A549 (cell line): ENCODE measurements around the gene PRKG1. TPM values are rescaled to one million over a fixed set of nuclear protein-coding genes. Genes with fewer than 3 reads are reported as not detected.

ENCODE experiments used
- ATAC-seq, 2 experiments: fragments of 200-7000 bp in 1 of 2; fragments of >200 bp in 1 of 2; cut with Nextera tagmentation in 1 of 2; cut with Tn5 transposase in 1 of 2; 3 replicates each; pipeline versions ENCODE4 v1.8.0 to v1.9.1; 2018 to 2020; ENCODE audit warnings: mild to moderate bottlenecking in 1 of 2, moderate library complexity in 1 of 2
- CTCF ChIA-PET: fragments of 300-600 bp; sonication (Branson Sonifier 250); formaldehyde crosslinking; extraction: SDS; loops from one replicate; lab custom pipeline; 2021; ENCODE audit warnings: antibody characterized with exemption, inconsistent platforms; lab: Yijun Ruan, JAX
- POLR2A ChIA-PET: fragments of 350-600 bp; formaldehyde crosslinking; extraction: SDS; loops from one replicate; lab custom pipeline; 2021; ENCODE audit warnings: antibody characterized with exemption, inconsistent platforms; lab: Yijun Ruan, JAX
- DNase-seq, 2 experiments: peaks; one replicate each; pipeline versions ENCODE4 v3.0.0 to v3.0.0-alpha.2; 2011 to 2016; ENCODE audit warnings: low read depth in 1 of 2, low spot score in 1 of 2
- FAIRE-seq: peaks from 2 replicates; lab custom pipeline; 2011; peaks lifted over from hg19 to GRCh38; lab: Jason Lieb, UNC
- H3K27ac ChIP-seq, 2 experiments: fragments of >200 bp; sonication (Bioruptor Twin); formaldehyde crosslinking; 3 replicates each; pipeline ENCODE4 v1.5.1; 2016 to 2017
- H3K4me1 ChIP-seq: fragments of >200 bp; sonication (Bioruptor Twin); formaldehyde crosslinking; 3 replicates; pipeline ENCODE4 v1.6.1; 2016
- H3K4me2 ChIP-seq: fragments of >200 bp; sonication (Bioruptor Twin); formaldehyde crosslinking; 3 replicates; pipeline ENCODE4 v1.6.1; 2016
- H3K4me3 ChIP-seq: fragments of >200 bp; sonication (Bioruptor Twin); formaldehyde crosslinking; 3 replicates; pipeline ENCODE4 v1.5.1; 2016
- H3K9me3 ChIP-seq: fragments of >200 bp; sonication (Bioruptor Twin); formaldehyde crosslinking; 3 replicates; pipeline ENCODE4 v1.6.1; 2016
- BHLHE40 ChIP-seq: IDR thresholded peaks from 2 replicates; pipeline ENCODE4 v1.6.1; 2012; ENCODE audit warnings: low read depth, low read length, inconsistent platforms
- CBX2 ChIP-seq: fragments of 200-600 bp; sonication (generic); IDR thresholded peaks from 2 replicates; pipeline ENCODE4 v1.6.1; 2016; ENCODE audit warnings: low read depth, mild to moderate bottlenecking, borderline replicate concordance
- CBX8 ChIP-seq: fragments of 200-600 bp; sonication (generic); IDR thresholded peaks from 2 replicates; pipeline ENCODE4 v1.6.1; 2016
- CEBPB ChIP-seq, 2 experiments: fragments of >200 bp in 1 of 2; sonication (Bioruptor Twin) in 1 of 2; formaldehyde crosslinking in 1 of 2; IDR thresholded peaks; 2 replicates each; pipeline ENCODE4 v1.6.1; 2012 to 2016
- EHF ChIP-seq: fragments of 250-450 bp; sonication (Bioruptor Pico); IDR thresholded peaks from 2 replicates; pipeline ENCODE4 v1.5.0; 2020; ENCODE audit warnings: mild to moderate bottlenecking
- EHMT2 ChIP-seq: fragments of 200-600 bp; sonication (generic); IDR thresholded peaks from 2 replicates; pipeline ENCODE4 v1.6.1; 2016; ENCODE audit warnings: antibody characterized with exemption, low read depth, mild to moderate bottlenecking, moderate library complexity
- ESRRA ChIP-seq: fragments of 150-350 bp; IDR thresholded peaks from 2 replicates; pipeline ENCODE4 v1.6.1; 2014; ENCODE audit warnings: mild to moderate bottlenecking, low read length, borderline replicate concordance
- FOSL2 ChIP-seq, 2 experiments: fragments of 450-650 bp in 1 of 2; fragments of >200 bp in 1 of 2; sonication (Bioruptor Twin) in 1 of 2; formaldehyde crosslinking; IDR thresholded peaks; 2 replicates each; pipeline versions ENCODE4 v1.5.0 to v1.6.1; 2016 to 2020; ENCODE audit warnings: mild to moderate bottlenecking in 1 of 2, moderate library complexity in 1 of 2
- FOXS1 ChIP-seq: fragments of 250-450 bp; sonication (Bioruptor Pico); IDR thresholded peaks from 2 replicates; pipeline ENCODE4 v1.5.0; 2020; ENCODE audit warnings: mild to moderate bottlenecking, moderate library complexity
- HDAC2 ChIP-seq: fragments of 200-600 bp; sonication (generic); IDR thresholded peaks from 2 replicates; pipeline ENCODE4 v1.6.1; 2016
- HEYL ChIP-seq: fragments of 250-450 bp; sonication (Bioruptor Pico); IDR thresholded peaks from 2 replicates; pipeline ENCODE4 v1.8.0; 2021; ENCODE audit warnings: mild to moderate bottlenecking, moderate library complexity
- HOXA7 ChIP-seq: fragments of 250-450 bp; sonication (Bioruptor Pico); IDR thresholded peaks from 2 replicates; pipeline ENCODE4 v1.5.0; 2020; ENCODE audit warnings: mild to moderate bottlenecking, moderate library complexity
- JUN ChIP-seq, 2 experiments: fragments of >200 bp; sonication (Bioruptor Twin); formaldehyde crosslinking; IDR thresholded peaks; 2 replicates in 1 of 2; 3 replicates in 1 of 2; pipeline ENCODE4 v1.6.1; 2016 to 2017
- JUNB ChIP-seq: fragments of >200 bp; sonication (Bioruptor Twin); formaldehyde crosslinking; IDR thresholded peaks from 2 replicates; pipeline ENCODE4 v1.6.1; 2016
- MYC ChIP-seq: IDR thresholded peaks from 2 replicates; pipeline ENCODE4 v1.6.1; 2012; ENCODE audit warnings: mild to moderate bottlenecking, inconsistent platforms, low read length, improper control_type of control experiment, borderline replicate concordance
- NPAS2 ChIP-seq: fragments of 250-450 bp; sonication (Bioruptor Pico); IDR thresholded peaks from 2 replicates; pipeline ENCODE4 v1.8.0; 2022; ENCODE audit warnings: mild to moderate bottlenecking, moderate library complexity, borderline replicate concordance
- PHF8 ChIP-seq: fragments of 200-600 bp; sonication (generic); IDR thresholded peaks from 2 replicates; pipeline ENCODE4 v1.6.1; 2016; ENCODE audit warnings: low read depth, mild to moderate bottlenecking, antibody characterized with exemption, moderate library complexity, borderline replicate concordance
- RARB ChIP-seq: fragments of 250-450 bp; sonication (Bioruptor Pico); IDR thresholded peaks from 2 replicates; pipeline ENCODE4 v1.8.0; 2021; ENCODE audit warnings: mild to moderate bottlenecking, moderate library complexity
- TFCP2L1 ChIP-seq: fragments of 250-450 bp; sonication (Bioruptor Pico); IDR thresholded peaks from 2 replicates; pipeline ENCODE4 v1.5.0; 2021; ENCODE audit warnings: mild to moderate bottlenecking
- TP53 ChIP-seq: fragments of 250-450 bp; sonication (Bioruptor Pico); IDR thresholded peaks from 2 replicates; pipeline ENCODE4 v1.5.0; 2021; ENCODE audit warnings: mild to moderate bottlenecking, moderate library complexity
- ZC3H11A ChIP-seq: fragments of 450-650 bp; IDR thresholded peaks from 2 replicates; pipeline ENCODE4 v1.6.1; 2014; ENCODE audit warnings: antibody characterized with exemption, mild to moderate bottlenecking
- ZSCAN20 ChIP-seq: fragments of 250-450 bp; sonication (Bioruptor Pico); IDR thresholded peaks from 2 replicates; pipeline ENCODE4 v1.8.0; 2022; ENCODE audit warnings: mild to moderate bottlenecking, moderate library complexity
- WGBS: methylation state at CpG from one replicate; pipeline ENCODE4 v1.1.6; 2017; ENCODE audit errors: missing lambda C conversion rate; 5-methylcytosine and 5-hydroxymethylcytosine counted together
- polyA plus RNA-seq, 4 experiments: library from polyadenylated mRNA; depleted of rRNA in 3 of 4; stranded (reverse); fragments of >200 nt; fragmentation: RNase III in 1 of 4; extraction: RNeasy Plus Mini Kit Qiagen cat#74134 plus additional on column Dnase treatment in 1 of 4; gene quantifications; 2 replicates in 3 of 4; 3 replicates in 1 of 4; pipeline ENCODE4 v1.2.3, GENCODE V29; 2011 to 2017
- TF ChIP-seq, protein P1 (sequence below): fragments of 200-600 bp; sonication (generic); IDR thresholded peaks from 2 replicates; pipeline ENCODE4 v1.6.1; 2016; ENCODE audit warnings: antibody characterized with exemption, mild to moderate bottlenecking, moderate library complexity
- TF ChIP-seq, protein P2 (sequence below): fragments of >200 bp; sonication (Bioruptor Twin); formaldehyde crosslinking; IDR thresholded peaks from 3 replicates; pipeline ENCODE4 v1.6.1; 2016
- TF ChIP-seq, protein P3 (sequence below): IDR thresholded peaks from 2 replicates; pipeline ENCODE4 v1.6.1; 2012; ENCODE audit warnings: low read depth, borderline replicate concordance
- TF ChIP-seq, protein P4 (sequence below): fragments of >200 bp; sonication (Bioruptor Twin); formaldehyde crosslinking; IDR thresholded peaks from 2 replicates; pipeline ENCODE4 v1.6.1; 2016
- TF ChIP-seq, protein P5 (sequence below): fragments of 450-650 bp; IDR thresholded peaks from 2 replicates; pipeline ENCODE4 v1.6.1; 2014; ENCODE audit warnings: antibody characterized with exemption
- TF ChIP-seq, protein P6 (sequence below): fragments of 250-450 bp; sonication (Bioruptor Pico); IDR thresholded peaks from 2 replicates; pipeline ENCODE4 v1.5.0; 2021; ENCODE audit warnings: mild to moderate bottlenecking, moderate library complexity, borderline replicate concordance

The PRKG1 gene
- polyA plus RNA-seq, 2 of the 4 experiments (the other 2 are of a cell fraction): not detected

DNA sequence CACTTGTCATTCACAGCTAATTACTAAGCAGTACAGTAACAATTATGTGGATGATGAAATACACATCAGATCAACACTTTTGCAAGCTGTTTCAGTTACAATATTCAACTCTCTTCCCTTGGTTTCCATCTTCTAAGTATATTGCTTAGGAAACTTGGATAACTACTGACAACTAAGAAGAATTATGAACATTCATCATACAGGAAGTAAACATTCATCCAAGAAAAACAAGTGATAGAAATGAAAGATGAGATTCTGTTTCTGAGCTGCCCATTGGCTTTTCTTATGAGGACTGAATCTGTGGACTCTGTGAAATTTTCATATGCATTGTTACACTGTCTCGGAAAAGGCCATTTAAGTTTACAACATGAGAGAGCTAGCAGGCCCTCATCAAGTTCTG is 240.2 kb downstream of the PRKG1 start (continued):
- TF ChIP-seq, protein P1, sequence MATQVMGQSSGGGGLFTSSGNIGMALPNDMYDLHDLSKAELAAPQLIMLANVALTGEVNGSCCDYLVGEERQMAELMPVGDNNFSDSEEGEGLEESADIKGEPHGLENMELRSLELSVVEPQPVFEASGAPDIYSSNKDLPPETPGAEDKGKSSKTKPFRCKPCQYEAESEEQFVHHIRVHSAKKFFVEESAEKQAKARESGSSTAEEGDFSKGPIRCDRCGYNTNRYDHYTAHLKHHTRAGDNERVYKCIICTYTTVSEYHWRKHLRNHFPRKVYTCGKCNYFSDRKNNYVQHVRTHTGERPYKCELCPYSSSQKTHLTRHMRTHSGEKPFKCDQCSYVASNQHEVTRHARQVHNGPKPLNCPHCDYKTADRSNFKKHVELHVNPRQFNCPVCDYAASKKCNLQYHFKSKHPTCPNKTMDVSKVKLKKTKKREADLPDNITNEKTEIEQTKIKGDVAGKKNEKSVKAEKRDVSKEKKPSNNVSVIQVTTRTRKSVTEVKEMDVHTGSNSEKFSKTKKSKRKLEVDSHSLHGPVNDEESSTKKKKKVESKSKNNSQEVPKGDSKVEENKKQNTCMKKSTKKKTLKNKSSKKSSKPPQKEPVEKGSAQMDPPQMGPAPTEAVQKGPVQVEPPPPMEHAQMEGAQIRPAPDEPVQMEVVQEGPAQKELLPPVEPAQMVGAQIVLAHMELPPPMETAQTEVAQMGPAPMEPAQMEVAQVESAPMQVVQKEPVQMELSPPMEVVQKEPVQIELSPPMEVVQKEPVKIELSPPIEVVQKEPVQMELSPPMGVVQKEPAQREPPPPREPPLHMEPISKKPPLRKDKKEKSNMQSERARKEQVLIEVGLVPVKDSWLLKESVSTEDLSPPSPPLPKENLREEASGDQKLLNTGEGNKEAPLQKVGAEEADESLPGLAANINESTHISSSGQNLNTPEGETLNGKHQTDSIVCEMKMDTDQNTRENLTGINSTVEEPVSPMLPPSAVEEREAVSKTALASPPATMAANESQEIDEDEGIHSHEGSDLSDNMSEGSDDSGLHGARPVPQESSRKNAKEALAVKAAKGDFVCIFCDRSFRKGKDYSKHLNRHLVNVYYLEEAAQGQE: no peak
- TF ChIP-seq FOXS1 (CRISPR knock-in tag) (no peak), ZSCAN20 (CRISPR knock-in tag) (no peak)

DNA sequence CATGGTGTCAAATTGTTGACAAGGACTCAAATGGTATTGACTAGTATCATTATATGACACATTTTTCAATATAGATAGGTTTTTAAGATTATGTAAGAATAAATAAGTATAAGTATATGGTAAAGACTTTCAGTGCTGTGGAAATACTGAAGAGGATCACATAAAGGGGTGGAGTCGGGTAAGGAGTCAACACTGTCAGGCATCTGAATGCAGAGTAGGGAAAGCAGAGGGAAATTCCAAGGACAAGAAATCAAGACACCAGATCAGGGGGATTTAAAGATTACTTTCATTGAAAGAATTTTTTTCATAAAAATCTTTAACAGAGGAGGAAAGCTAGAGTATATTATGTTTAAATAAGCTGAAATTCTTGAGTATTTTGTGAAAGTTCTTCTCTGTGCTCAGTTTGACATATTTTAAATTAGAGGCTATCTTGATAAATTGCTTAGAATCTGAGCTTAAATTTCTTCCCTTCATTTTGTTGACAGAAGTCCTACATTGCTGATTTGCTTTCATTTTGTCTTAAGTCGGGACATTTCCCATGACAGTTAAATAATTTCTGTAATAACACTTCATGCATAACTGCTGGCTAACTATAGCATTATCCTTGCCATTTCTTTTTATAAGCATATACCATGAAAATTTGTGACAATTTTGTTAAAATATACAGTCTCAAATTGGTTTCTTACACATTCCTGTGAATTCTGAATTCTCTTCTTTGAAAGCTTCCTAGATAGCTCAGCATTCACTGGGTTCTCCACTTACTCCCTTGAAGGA is 244.3 kb downstream of the PRKG1 start:
- H3K27ac ChIP-seq: no peak overlapping the region
- POLR2A ChIA-PET: no interaction called here
- TF ChIP-seq TP53 (CRISPR knock-in tag) (no peak), BHLHE40 (no peak), EHF (CRISPR knock-in tag) (no peak), HEYL (CRISPR knock-in tag) (no peak), FOXS1 (CRISPR knock-in tag) (no peak), JUN (IDR thresholded peaks at IDR 0.05) (no peak), TFCP2L1 (CRISPR knock-in tag) (no peak), CEBPB (IDR thresholded peaks at IDR 0.05) (no peak), ZC3H11A (no peak), HDAC2 (no peak), NPAS2 (CRISPR knock-in tag) (no peak), PHF8 (no peak)
- 0% methylated on average over 2 of the region's 2 CpGs for WGBS
- CTCF ChIA-PET: no interaction called here
- no peak overlapping the region for H3K4me3 ChIP-seq
- DNase-seq: no peak
- FAIRE-seq: no peak
- ATAC-seq: no peak
- no peak overlapping the region for H3K4me2 ChIP-seq
- H3K4me1 ChIP-seq: no peaks in the 10 kb centered on the region
- no peaks in the 10 kb centered on the region for H3K9me3 ChIP-seq

DNA sequence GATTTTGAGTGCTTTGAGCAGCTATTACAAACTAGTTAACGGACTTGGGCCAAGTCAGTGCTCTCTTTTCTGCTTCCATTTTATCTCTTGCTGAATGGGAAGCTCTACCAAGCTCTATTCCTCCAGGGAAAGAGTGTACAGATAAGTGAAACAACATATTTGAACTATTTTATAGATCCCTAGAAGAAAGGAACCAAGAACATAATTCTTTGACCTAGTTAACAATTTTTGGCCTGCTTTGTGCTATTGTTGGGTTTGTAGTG is 244.8 kb downstream of the PRKG1 start:
- FAIRE-seq: no peak
- no peak for DNase-seq
- no peak overlapping the region for H3K4me2 ChIP-seq
- no peak overlapping the region for H3K27ac ChIP-seq
- no peak overlapping the region for H3K4me3 ChIP-seq
- WGBS: 0% methylated on average over 1 of the region's 1 CpG
- ChIA-PET CTCF (no interaction called here), POLR2A (no interaction called here)
- no peaks in the 10 kb centered on the region for H3K4me1 ChIP-seq
- H3K9me3 ChIP-seq: no peaks in the 10 kb centered on the region
- TF ChIP-seq FOSL2 (IDR thresholded peaks at IDR 0.05) (no peak), FOSL2 (CRISPR knock-in tag; IDR thresholded peaks at IDR 0.05) (no peak), CBX2 (no peak), MYC (no peak), CEBPB (IDR thresholded peaks at IDR 0.05) (no peak), EHMT2 (no peak), RARB (CRISPR knock-in tag) (no peak), ESRRA (no peak), BHLHE40 (no peak), HOXA7 (CRISPR knock-in tag) (no peak), CBX8 (no peak), FOXS1 (CRISPR knock-in tag) (no peak), JUNB (no peak)
- TF ChIP-seq, protein P2, sequence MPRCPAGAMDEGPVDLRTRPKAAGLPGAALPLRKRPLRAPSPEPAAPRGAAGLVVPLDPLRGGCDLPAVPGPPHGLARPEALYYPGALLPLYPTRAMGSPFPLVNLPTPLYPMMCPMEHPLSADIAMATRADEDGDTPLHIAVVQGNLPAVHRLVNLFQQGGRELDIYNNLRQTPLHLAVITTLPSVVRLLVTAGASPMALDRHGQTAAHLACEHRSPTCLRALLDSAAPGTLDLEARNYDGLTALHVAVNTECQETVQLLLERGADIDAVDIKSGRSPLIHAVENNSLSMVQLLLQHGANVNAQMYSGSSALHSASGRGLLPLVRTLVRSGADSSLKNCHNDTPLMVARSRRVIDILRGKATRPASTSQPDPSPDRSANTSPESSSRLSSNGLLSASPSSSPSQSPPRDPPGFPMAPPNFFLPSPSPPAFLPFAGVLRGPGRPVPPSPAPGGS: no peak
- TF ChIP-seq, protein P3, sequence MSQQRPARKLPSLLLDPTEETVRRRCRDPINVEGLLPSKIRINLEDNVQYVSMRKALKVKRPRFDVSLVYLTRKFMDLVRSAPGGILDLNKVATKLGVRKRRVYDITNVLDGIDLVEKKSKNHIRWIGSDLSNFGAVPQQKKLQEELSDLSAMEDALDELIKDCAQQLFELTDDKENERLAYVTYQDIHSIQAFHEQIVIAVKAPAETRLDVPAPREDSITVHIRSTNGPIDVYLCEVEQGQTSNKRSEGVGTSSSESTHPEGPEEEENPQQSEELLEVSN: no peak
- TF ChIP-seq, protein P4, sequence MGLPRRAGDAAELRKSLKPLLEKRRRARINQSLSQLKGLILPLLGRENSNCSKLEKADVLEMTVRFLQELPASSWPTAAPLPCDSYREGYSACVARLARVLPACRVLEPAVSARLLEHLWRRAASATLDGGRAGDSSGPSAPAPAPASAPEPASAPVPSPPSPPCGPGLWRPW: no peak
- TF ChIP-seq, protein P5, sequence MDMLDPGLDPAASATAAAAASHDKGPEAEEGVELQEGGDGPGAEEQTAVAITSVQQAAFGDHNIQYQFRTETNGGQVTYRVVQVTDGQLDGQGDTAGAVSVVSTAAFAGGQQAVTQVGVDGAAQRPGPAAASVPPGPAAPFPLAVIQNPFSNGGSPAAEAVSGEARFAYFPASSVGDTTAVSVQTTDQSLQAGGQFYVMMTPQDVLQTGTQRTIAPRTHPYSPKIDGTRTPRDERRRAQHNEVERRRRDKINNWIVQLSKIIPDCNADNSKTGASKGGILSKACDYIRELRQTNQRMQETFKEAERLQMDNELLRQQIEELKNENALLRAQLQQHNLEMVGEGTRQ: no peak
- TF ChIP-seq, protein P6, sequence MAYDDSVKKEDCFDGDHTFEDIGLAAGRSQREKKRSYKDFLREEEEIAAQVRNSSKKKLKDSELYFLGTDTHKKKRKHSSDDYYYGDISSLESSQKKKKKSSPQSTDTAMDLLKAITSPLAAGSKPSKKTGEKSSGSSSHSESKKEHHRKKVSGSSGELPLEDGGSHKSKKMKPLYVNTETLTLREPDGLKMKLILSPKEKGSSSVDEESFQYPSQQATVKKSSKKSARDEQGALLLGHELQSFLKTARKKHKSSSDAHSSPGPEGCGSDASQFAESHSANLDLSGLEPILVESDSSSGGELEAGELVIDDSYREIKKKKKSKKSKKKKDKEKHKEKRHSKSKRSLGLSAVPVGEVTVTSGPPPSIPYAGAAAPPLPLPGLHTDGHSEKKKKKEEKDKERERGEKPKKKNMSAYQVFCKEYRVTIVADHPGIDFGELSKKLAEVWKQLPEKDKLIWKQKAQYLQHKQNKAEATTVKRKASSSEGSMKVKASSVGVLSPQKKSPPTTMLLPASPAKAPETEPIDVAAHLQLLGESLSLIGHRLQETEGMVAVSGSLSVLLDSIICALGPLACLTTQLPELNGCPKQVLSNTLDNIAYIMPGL (CRISPR knock-in tag): no peak
- ATAC-seq: no peak
